Lower lobe of right lung (tissue), 2 donors: Measurements from ENCODE around the gene NCOR2. TPM values are rescaled to one million over a fixed set of nuclear protein-coding genes. Genes with fewer than 3 reads are reported as not detected.

Experiments
- ATAC-seq, 2 donors: fragments of 200-7000 bp; cut with Tn5 transposase; one replicate each; pipeline ENCODE4 v1.9.1; 2020 to 2022; ENCODE audit warnings: mild to moderate bottlenecking in 2 of 2, moderate library complexity in 2 of 2
- DNase-seq: peaks from one replicate; pipeline ENCODE4 v3.0.0-alpha.2; 2020
- H3K27ac ChIP-seq: fragments of 200-600 bp; one replicate; pipeline ENCODE4 v1.8.0; 2022
- H3K27me3 ChIP-seq: fragments of 200-600 bp; one replicate; pipeline ENCODE4 v1.8.0; 2022; ENCODE audit warnings: low read depth
- H3K36me3 ChIP-seq: fragments of 200-600 bp; one replicate; pipeline ENCODE4 v1.8.0; 2022; ENCODE audit warnings: mild to moderate bottlenecking
- H3K4me1 ChIP-seq: fragments of 200-600 bp; one replicate; pipeline ENCODE4 v1.8.0; 2022
- H3K4me3 ChIP-seq: fragments of 200-600 bp; one replicate; pipeline ENCODE4 v1.8.0; 2022; ENCODE audit warnings: mild to moderate bottlenecking
- H3K9me3 ChIP-seq: fragments of 200-600 bp; one replicate; pipeline ENCODE4 v1.8.0; 2022
- intact Hi-C: fragments of 100-400 bp; cut with DNase I; formaldehyde crosslinking; loops from one replicate; pipeline ENCODE4 v1.11.0; 2022
- total RNA-seq: library from RNA; stranded (reverse); fragmentation: NEBNext Ultra II Directional; extraction: Animal tissue kit (Norgen Biotek cat#: 25700); gene quantifications from one replicate; pipeline ENCODE4 v1.2.1, GENCODE V29; 2021
- TF ChIP-seq, protein P1 (sequence below): fragments of 200-600 bp; IDR thresholded peaks from one replicate; pipeline ENCODE4 v1.8.0; 2022; ENCODE audit warnings: antibody characterized with exemption, mild to moderate bottlenecking
- donor health status: DM: no; HTN: yes; CAD: no; lungs with severe emphysema.

NCOR2 gene
- total RNA-seq, 1 donor from 2014 or later = 318 TPM

DNA sequence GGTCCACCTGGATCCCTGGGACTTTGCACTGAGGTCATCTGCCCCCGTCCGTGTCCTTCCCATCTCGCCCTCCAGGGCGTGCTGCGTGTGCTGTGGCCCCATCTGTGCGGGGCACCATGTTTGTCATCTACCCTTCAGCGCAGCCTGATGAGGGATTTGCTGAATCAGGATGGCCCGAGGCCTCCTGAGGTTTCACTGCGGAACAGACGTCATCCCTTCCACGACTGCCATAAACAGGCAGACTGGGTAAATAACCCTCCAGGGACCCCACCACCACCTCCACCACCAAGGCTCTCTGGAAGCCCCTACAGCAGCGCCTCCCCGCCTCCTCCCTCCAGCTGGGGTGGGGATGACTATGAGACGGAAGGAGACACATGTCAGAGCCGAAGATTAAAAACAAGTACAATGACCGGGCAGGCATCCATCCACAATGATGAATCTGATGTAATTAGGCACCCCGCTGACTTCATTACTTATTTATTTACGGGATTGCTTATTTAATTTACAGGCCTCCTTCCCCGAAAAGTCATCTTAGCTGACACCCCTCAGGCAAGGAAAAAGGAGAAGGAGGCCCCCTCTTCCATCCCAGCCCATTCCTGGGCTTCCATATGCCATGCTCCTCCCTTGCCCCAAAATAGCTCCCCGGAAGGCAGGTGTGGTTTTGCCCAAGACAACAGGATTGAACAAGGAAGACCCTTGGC lies 39.4 kb downstream of the NCOR2 start:
- intact Hi-C loops = no loop called here
- peaks cover 37% of the 10 kb centered on the region for H3K4me1 ChIP-seq
- TF ChIP-seq, protein P1, sequence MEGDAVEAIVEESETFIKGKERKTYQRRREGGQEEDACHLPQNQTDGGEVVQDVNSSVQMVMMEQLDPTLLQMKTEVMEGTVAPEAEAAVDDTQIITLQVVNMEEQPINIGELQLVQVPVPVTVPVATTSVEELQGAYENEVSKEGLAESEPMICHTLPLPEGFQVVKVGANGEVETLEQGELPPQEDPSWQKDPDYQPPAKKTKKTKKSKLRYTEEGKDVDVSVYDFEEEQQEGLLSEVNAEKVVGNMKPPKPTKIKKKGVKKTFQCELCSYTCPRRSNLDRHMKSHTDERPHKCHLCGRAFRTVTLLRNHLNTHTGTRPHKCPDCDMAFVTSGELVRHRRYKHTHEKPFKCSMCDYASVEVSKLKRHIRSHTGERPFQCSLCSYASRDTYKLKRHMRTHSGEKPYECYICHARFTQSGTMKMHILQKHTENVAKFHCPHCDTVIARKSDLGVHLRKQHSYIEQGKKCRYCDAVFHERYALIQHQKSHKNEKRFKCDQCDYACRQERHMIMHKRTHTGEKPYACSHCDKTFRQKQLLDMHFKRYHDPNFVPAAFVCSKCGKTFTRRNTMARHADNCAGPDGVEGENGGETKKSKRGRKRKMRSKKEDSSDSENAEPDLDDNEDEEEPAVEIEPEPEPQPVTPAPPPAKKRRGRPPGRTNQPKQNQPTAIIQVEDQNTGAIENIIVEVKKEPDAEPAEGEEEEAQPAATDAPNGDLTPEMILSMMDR = no peak
- H3K36me3 ChIP-seq = no peaks in the 10 kb centered on the region
- ATAC-seq = no peak
- no peak overlapping the region for H3K4me3 ChIP-seq
- DNase-seq = no peak
- peak overlapping the region; percentile 18 for H3K27ac ChIP-seq
- H3K27me3 ChIP-seq = no peaks in the 10 kb centered on the region
- H3K9me3 ChIP-seq = no peaks in the 10 kb centered on the region

DNA sequence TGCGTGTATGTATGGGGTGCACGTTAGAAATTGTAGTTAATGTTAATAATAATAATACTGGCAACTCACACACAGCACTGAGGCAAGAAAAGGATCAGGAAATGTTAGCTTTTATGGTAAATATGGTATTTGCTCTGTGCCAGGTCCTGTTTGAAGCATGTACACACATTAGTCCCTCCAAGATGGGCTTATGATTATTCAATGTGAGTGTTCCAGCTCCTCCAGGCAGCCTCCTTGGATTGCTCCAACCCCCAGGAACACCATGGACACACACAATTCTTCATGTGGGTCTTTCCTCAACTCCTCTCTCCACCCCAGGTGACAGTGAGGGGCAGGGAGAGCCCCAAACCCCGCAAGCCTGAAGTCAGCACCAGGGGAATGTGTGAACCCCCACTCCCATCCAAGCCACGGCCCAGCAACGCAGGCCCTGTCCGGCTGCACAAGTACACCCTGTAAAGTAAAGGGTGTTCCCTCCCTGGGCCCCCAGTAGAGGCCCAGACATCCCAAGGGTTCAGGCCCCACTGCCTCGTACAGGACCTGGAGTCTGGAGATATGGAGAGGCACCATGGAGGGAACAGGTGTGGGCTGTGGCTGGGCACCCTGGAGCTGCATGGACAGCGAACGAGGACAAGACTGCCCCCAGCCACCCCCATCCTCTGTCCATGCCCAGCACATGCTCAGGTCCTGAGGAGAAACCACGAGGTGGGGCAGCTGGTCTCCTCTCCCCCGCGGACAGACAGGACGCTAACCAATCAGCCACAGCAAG lies 41.3 kb downstream of the NCOR2 start:
- intact Hi-C loops = no loop called here
- H3K27me3 ChIP-seq = no peaks in the 10 kb centered on the region
- H3K9me3 ChIP-seq = no peaks in the 10 kb centered on the region
- no peak overlapping the region for H3K27ac ChIP-seq
- ATAC-seq (no peak), DNase-seq (no peak)
- TF ChIP-seq, protein P1 = no peak
- H3K4me1 ChIP-seq = peaks cover 41% of the 10 kb centered on the region
- no peak overlapping the region for H3K4me3 ChIP-seq
- H3K36me3 ChIP-seq = peaks cover 10% of the 10 kb centered on the region

DNA sequence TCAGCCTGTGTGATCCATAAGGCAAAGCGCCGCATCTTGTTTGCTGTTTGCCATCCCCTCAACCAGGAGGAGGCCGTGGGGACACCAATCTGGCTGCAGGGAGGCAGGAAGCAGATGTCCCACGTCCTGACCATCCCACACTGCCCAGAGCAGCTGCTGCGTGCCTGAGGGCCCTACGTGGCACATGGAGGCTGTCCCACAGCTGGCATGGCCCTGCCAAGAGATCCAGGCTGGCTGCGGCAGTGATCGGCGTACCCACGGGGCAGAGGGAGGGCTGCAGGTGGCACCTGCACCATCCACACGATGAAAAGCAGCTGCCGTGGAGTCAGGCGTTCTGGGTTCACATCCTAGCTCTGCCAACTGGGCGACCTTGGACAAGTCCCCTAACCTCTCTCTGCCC lies 42.0 kb downstream of the NCOR2 start:
- no peaks in the 10 kb centered on the region for H3K27me3 ChIP-seq
- ATAC-seq (no peak), DNase-seq (no peak)
- H3K27ac ChIP-seq = no peak overlapping the region
- peaks cover 44% of the 10 kb centered on the region for H3K4me1 ChIP-seq
- no peak overlapping the region for H3K4me3 ChIP-seq
- peaks cover 10% of the 10 kb centered on the region for H3K36me3 ChIP-seq
- H3K9me3 ChIP-seq = no peaks in the 10 kb centered on the region
- intact Hi-C loops = no loop called here
- TF ChIP-seq, protein P1 = no peak

DNA sequence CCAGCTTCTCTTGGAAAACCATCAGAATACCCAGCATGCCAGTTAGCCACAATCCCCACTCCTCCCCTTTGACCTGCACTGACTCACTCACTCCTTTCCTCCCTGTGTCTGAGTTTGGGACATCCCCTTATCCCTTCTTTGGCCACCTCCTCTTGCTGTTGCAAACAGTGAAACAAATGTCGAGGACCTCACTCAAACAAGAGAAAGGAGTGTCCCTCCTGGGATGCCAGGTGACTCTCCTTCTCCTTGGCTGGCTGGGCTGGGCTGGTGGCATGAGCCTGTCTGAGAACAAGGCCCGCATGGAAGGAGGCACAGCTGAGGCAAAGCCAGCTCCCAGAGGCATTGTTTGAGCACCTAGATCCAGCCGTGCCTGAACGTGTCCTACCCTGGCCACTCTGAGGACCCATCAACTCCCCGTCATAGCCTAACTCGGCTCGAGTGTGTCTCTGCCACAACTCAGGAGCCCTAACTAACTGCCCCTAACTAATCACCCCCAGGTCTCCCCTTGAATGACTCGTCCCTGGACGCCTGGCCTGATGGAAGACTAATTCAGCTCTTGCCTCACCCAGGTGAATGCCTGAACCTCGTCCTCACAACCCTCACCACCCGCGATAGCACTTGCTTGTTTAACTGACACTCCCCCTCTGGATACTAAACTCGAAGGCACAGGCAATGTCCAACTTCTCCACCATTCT lies 43.0 kb downstream of the NCOR2 start:
- Histone ChIP-seq H3K9me3 (no peaks in the 10 kb centered on the region), H3K4me3 (no peak overlapping the region), H3K27ac (no peak overlapping the region), H3K36me3 (peaks cover 10% of the 10 kb centered on the region), H3K27me3 (no peaks in the 10 kb centered on the region), H3K4me1 (peaks cover 55% of the 10 kb centered on the region)
- ATAC-seq = peak; percentile 44 to 46
- DNase-seq = no peak
- intact Hi-C loops = no loop called here
- TF ChIP-seq, protein P1 = no peak

DNA sequence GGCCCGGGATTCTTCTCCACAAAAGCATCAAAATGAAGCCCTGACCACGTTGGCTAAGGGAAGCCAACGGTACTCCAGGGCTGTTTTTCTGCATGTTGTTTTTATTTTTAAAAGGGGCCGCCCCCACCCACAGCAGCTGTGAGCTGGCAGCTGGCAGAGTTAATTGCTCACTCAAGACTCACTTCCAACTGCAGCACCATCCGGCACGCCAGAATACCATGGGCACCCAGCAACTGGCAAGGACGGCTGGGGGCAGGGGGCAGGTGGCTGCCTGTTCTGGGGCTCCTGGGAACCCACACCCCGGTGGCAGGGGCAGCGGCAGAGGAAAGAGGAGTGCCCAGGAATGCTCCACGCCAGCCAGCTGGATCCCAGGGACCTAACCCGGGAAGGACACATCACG lies 44.3 kb downstream of the NCOR2 start:
- H3K4me3 ChIP-seq = no peak overlapping the region
- peaks cover 58% of the 10 kb centered on the region for H3K4me1 ChIP-seq
- no peak for DNase-seq
- intact Hi-C loops = no loop called here
- peaks cover 10% of the 10 kb centered on the region for H3K36me3 ChIP-seq
- no peaks in the 10 kb centered on the region for H3K9me3 ChIP-seq
- no peak overlapping the region for H3K27ac ChIP-seq
- no peaks in the 10 kb centered on the region for H3K27me3 ChIP-seq
- TF ChIP-seq, protein P1 = no peak
- ATAC-seq = no peak
